Prostate gland (tissue), 2 donors: ENCODE data around the gene TEX264. TPM values are rescaled to one million over a fixed set of nuclear protein-coding genes. Genes with fewer than 3 reads are reported as not detected.

Source experiments
- DNase-seq: peaks from one replicate; pipeline ENCODE4 v3.0.0-alpha.2; 2019; ENCODE audit warnings: low spot score
- H3K27ac ChIP-seq, 2 donors: fragments of 200-600 bp; sonication (generic); 2 replicates each; pipeline ENCODE4 v1.5.1; 2017 to 2019
- H3K27me3 ChIP-seq: fragments of 200-600 bp; sonication (generic); replicated peaks from 2 replicates; pipeline ENCODE4 v1.5.1; 2019; ENCODE audit not compliant: insufficient read depth
- H3K36me3 ChIP-seq, 2 donors: fragments of 200-600 bp; sonication (generic); 1 replicate in 1 of 2; 2 replicates in 1 of 2; pipeline versions ENCODE4 v1.5.1 to v1.8.1; 2017 to 2019
- H3K4me1 ChIP-seq: fragments of 200-600 bp; sonication (generic); replicated peaks from 2 replicates; pipeline ENCODE4 v1.5.1; 2019
- H3K4me3 ChIP-seq, 2 donors: fragments of 200-600 bp; sonication (generic); 2 replicates each; pipeline ENCODE4 v1.5.1; 2017 to 2019
- H3K9me3 ChIP-seq: fragments of 200-600 bp; sonication (generic); 2 replicates; pipeline ENCODE4 v1.5.1; 2017
- POLR2A ChIP-seq: fragments of 450-650 bp; IDR thresholded peaks from one replicate; pipeline ENCODE4 v1.6.1; 2016; ENCODE audit warnings: antibody characterized with exemption, mild to moderate bottlenecking
- POLR2AphosphoS5 ChIP-seq: sonication (generic); formaldehyde crosslinking; IDR thresholded peaks from one replicate; pipeline ENCODE4 v1.6.1; 2017; ENCODE audit warnings: antibody characterized with exemption
- WGBS: methylation state at CpG from one replicate; pipeline ENCODE4 v1.1.5; 2018; 5-methylcytosine and 5-hydroxymethylcytosine counted together
- intact Hi-C: fragments of 100-400 bp; cut with DNase I; formaldehyde crosslinking; loops from one replicate; pipeline ENCODE4 v1.14.2; 2022
- total RNA-seq, 2 donors: library from RNA; depleted of rRNA; stranded (reverse); fragments of >200 nt; gene quantifications; one replicate each; pipeline ENCODE4 v1.1.0, GENCODE V29; 2016
- TF ChIP-seq, protein P1 (sequence below), 4 experiments: fragments of 200-600 bp in 2 of 4; fragments of 450-650 bp in 2 of 4; sonication (generic) in 2 of 4; IDR thresholded peaks; 1 replicate in 3 of 4; 2 replicates in 1 of 4; pipeline ENCODE4 v1.5.1; 2016 to 2019; ENCODE audit warnings: antibody characterized with exemption in 4 of 4, mild to moderate bottlenecking in 2 of 4, moderate library complexity in 2 of 4

Gene TEX264
- total RNA-seq, 2 donors from 2014 or later = 157 to 214 TPM

DNA sequence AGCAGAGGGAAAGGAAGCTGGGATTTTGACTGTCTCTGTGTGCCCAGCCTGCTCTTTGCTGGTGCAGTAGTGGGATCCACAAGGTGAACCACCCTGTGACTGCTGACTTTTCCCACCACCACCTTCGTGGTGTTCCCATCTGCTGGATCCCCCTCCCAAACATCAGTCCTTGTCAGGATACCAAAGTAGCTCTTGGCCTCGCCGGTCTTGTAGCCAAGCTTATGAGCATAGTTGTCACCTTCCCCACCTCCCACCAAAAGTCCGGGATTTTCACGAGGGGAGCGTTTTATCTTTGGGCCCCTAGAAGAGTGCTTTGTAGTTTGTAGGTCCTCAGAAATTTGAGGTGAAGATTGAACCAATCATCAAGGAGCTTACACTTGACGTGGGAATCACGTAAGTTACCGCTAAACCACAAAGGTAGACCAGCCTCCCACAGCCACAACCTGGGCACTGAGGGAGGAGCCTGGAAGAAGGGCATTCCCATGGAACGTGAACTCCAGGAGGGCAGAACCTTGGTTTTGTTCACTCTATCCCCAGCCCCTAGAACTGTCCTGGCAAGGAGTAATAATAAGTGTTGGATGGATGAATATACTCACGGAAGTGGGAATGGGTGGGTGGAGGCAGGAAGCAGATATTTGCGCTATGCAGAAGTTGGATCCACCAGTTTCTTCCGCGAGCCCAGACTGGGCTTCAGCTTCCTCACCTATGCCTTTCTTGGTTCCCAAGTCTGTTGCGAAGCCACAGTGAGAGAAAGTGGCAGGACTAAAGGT lies 814 bp upstream of the TEX264 start:
- TF ChIP-seq, protein P1, sequence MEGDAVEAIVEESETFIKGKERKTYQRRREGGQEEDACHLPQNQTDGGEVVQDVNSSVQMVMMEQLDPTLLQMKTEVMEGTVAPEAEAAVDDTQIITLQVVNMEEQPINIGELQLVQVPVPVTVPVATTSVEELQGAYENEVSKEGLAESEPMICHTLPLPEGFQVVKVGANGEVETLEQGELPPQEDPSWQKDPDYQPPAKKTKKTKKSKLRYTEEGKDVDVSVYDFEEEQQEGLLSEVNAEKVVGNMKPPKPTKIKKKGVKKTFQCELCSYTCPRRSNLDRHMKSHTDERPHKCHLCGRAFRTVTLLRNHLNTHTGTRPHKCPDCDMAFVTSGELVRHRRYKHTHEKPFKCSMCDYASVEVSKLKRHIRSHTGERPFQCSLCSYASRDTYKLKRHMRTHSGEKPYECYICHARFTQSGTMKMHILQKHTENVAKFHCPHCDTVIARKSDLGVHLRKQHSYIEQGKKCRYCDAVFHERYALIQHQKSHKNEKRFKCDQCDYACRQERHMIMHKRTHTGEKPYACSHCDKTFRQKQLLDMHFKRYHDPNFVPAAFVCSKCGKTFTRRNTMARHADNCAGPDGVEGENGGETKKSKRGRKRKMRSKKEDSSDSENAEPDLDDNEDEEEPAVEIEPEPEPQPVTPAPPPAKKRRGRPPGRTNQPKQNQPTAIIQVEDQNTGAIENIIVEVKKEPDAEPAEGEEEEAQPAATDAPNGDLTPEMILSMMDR (IDR thresholded peaks at IDR 0.05) = no peak
- TF ChIP-seq POLR2A (no peak), POLR2AphosphoS5 (no peak)
- Histone ChIP-seq H3K27ac (peak overlapping the region; percentile 82 to 92), H3K27me3 (no peaks in the 10 kb centered on the region), H3K36me3 (no peaks in the 10 kb centered on the region), H3K4me3 (peak overlapping the region; percentile 78 to 94), H3K9me3 (no peaks in the 10 kb centered on the region), H3K4me1 (peaks cover 20% of the 10 kb centered on the region)
- 59% methylated on average over 15 of the region's 15 CpGs for WGBS
- intact Hi-C loops = loop anchor here (2.0 to 10.0 kb wide), 2 partner anchors 283 to 1055 kb away; partner anchors contain the start of genes CISH and MAPKAPK3
- no peak for DNase-seq

DNA sequence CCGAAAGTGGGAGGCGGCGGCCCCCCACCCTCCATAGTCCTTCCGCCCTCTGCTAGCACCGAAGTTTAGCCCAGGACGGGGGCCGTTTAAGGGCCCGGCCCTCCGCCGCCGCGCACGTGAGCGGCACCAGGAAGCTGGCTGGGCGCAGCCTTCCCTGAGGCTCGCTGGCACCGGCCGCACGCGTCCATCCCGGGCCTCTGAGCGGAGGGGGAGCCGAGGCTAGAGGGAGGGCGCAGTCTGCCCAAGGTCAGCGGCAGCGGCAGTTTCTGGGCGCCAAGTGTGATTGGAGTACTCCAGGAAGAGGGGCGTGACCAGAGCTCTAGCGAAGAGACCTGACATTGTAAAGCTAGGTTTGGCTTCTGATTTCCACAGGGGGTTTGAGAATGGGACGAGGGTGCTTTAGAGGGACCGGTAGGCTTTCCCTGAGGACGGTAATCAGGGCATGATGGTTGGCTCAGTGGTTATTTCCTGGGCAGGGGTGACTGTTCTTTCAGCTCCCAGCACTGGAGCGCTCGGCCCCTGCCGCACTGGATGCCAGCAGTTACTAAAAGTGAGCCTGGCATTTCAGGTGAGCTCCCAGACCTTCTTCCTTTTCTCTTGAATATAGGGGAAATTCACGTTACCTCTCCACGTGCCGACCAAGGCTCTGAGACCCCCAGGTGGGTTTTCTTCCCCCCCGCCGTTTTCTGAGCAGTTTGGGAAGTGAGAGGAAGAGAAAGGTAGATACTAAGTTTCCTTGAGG lies 853 bp downstream of the TEX264 start:
- WGBS = 9% methylated on average over 32 of the region's 40 CpGs
- H3K27ac ChIP-seq = peak overlapping the region; percentile 82 to 92
- H3K36me3 ChIP-seq = no peaks in the 10 kb centered on the region
- peak; percentile 45 for DNase-seq
- no peaks in the 10 kb centered on the region for H3K9me3 ChIP-seq
- H3K4me1 ChIP-seq = peaks cover 20% of the 10 kb centered on the region
- intact Hi-C loops = loop anchor here (2.0 to 10.0 kb wide), 2 partner anchors 285 to 1057 kb away; partner anchors contain the start of genes CISH and MAPKAPK3
- H3K27me3 ChIP-seq = no peaks in the 10 kb centered on the region
- TF ChIP-seq, protein P1 (IDR thresholded peaks at IDR 0.05) = no peak
- TF ChIP-seq POLR2AphosphoS5 = peak; percentile 62
- peak overlapping the region; percentile 78 to 94 for H3K4me3 ChIP-seq

DNA sequence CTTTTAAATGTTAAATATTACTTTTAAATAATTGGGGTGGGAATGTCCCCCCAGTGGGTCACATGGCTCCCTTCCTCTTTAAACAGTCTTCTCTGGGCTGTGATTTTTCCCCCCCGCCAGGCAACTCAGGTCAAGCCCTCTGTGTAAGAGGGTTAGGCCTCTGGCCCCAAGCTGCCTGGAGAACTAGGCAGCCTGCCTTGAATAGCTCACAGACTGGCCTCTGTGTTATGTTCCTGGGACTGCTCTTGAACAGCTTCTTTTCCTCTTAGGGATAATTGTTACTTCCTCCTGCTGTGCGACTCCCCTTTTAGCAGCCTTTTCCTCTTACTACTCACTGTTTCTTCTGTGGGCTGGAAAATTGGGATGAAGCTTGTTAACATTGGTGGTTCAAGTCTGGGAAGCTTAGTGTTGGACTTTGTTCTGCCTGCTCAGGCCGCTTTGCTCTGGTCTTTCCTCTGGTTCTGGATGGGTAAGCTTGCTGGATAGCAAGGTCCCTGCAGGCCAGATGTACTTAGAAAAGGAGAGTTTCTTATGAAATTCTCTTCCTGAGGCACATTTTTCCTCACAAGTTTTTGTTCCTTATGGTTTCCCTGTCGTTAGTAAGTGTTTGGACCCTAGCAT lies 2.2 kb downstream of the TEX264 start:
- Histone ChIP-seq H3K4me3 (no peak overlapping the region), H3K27ac (no peak overlapping the region), H3K36me3 (no peaks in the 10 kb centered on the region), H3K9me3 (no peaks in the 10 kb centered on the region), H3K27me3 (no peaks in the 10 kb centered on the region), H3K4me1 (peaks cover 20% of the 10 kb centered on the region)
- DNase-seq = no peak
- TF ChIP-seq POLR2A (no peak), POLR2AphosphoS5 (no peak)
- TF ChIP-seq, protein P1 (IDR thresholded peaks at IDR 0.05) = no peak
- intact Hi-C loops = loop anchor here (10.0 kb wide), 1 partner anchor 1058 kb away; the partner anchor contains the start of genes CISH and MAPKAPK3
- WGBS = 79% methylated on average over 4 of the region's 4 CpGs

DNA sequence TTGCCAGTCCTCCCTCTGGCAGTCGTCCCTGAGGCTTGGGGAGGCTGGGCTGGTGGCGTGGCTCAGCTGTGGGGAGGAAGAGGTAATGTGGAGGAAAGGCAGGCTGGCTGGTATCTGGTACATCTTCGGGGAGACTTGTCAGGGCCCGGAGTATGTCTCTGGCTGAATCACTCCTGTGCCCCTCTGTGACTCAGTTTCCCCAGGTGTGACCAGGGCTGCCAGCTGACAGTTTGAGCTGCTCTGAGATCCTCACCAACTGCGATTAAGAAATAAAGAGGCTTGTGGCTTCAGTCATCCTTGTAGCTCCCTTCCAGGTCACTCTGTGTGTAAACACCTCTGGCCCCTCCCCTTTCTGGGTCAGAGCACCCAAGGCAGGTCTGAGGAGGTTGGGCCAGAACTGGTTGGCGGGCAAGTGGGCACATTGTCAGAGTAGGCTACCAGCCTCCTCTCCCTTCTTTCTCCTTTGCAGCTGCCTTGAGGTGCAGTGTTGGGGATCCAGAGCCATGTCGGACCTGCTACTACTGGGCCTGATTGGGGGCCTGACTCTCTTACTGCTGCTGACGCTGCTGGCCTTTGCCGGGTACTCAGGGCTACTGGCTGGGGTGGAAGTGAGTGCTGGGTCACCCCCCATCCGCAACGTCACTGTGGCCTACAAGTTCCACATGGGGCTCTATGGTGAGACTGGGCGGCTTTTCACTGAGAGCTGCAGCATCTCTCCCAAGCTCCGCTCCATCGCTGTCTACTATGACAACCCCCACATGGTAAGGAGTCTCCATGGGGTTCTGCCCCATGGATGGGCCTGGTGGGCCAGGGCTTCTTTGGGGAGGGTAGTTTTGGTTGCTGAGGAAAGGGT lies 3.0 kb downstream of the TEX264 start:
- Histone ChIP-seq H3K27ac (no peak overlapping the region), H3K4me3 (no peak overlapping the region), H3K4me1 (peaks cover 15% of the 10 kb centered on the region), H3K9me3 (no peaks in the 10 kb centered on the region), H3K36me3 (no peaks in the 10 kb centered on the region), H3K27me3 (no peaks in the 10 kb centered on the region)
- intact Hi-C loops = loop anchor here (10.0 kb wide), 1 partner anchor 1059 kb away; the partner anchor contains the start of genes CISH and MAPKAPK3
- no peak for DNase-seq
- TF ChIP-seq, protein P1 (IDR thresholded peaks at IDR 0.05) = no peak
- TF ChIP-seq POLR2AphosphoS5 (no peak), POLR2A (no peak)
- WGBS = 92% methylated on average over 14 of the region's 14 CpGs
